ENCODE results near the gene PRIMPOL. TPM values are rescaled to one million over a fixed set of nuclear protein-coding genes. Genes with fewer than 3 reads are reported as not detected.
A peak's percentile ranks its signal among the peaks of the same experiment; 100 is the strongest.

Gene PRIMPOL
- total and polyA plus RNA-seq, 9 of the 15 experiments (the other 6 are each of a cell fraction or from before 2014, with no cell fraction given): 11.0 to 32.0 (median 16.1) TPM

DNA sequence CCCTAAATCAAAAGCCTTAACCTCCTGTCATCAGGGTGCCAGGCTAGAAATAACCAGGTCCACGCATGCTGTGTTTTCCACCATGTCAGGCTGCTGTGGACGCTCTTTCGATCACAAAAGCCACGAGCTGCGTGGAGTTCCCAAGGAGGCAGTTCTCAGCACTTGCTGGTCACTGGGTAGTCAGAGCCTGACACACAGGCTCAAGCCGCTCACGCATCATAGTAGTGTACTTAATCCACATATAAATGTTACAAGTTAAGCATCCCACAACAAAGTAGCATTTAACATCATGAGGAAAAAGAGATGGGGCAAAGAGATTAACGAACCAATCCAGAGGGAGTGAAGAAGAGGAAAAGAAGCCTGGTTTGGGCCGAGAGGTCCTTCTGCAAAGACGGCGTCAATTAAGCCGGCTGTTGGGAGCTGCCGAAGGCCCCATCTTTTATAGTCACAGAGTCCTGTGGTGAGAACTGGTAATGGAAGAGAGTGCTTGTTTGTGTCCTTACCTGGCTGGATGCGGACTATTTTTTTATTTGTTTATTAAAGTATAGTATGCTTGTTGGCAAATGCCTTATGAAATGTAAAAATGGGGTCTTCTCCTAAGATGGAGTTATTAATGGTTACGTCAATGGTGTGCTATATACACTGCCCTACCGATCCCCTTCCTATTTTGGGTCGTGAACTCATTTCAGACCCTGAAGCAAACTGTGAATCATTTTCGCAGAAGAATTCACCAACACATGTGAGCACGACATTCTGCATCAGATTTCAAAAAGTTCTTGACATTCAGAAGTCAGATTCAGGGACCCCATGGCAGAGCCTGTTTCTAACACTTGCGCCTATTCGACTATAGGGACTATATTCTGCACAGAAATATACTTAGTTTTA is 675 bp downstream of the PRIMPOL start:
- Histone ChIP-seq H4K20me1 (replicated peaks; ENCODE audit: control insufficient read depth, insufficient read depth, low read length) (peaks cover 7% of the 10 kb centered on the region; the same call in 1 of the 2 replicates), H3K36me3 (ENCODE audit: control insufficient read depth, insufficient read depth, low read length) (peaks cover 26% of the 10 kb centered on the region), H3K4me3 (peak overlapping the region; percentile 96), H3K79me2 (ENCODE audit: control insufficient read depth, insufficient read depth, low read length) (peaks cover 49% of the 10 kb centered on the region), H3K9ac (ENCODE audit: insufficient read depth in 1 of 2, low read depth in 2 of 2, low read length in 2 of 2) (peak overlapping the region; percentile 91 to 92), H3K4me1 (replicated peaks in 1 of 2; ENCODE audit: control insufficient read depth in 2 of 2, insufficient read depth in 2 of 2, low read length in 2 of 2) (peaks cover 17 to 19% of the 10 kb centered on the region in 2 experiments), H3K9me3 (replicated peaks; ENCODE audit: control insufficient read depth, insufficient read depth, low read depth, low read length) (no peaks in the 10 kb centered on the region), H3K27me3 (ENCODE audit: control insufficient read depth in 2 of 2, insufficient read depth in 2 of 2, low read length in 2 of 2) (no peaks in the 10 kb centered on the region), H3K27ac (ENCODE audit: extremely low read depth, low read depth, low read length) (peak overlapping the region; percentile 88), H3K9me1 (ENCODE audit: control insufficient read depth, insufficient read depth, low read length) (no peaks in the 10 kb centered on the region), H3K4me2 (ENCODE audit: insufficient read depth, low read length) (peak overlapping the region; percentile 99), H2AFZ (ENCODE audit: low read depth, low read length) (peak overlapping the region; percentile 91)
- BruUV-seq (replicated peaks): TSS peak; percentile 91
- FAIRE-seq (peak; percentile 81), DNase-seq (ENCODE audit: extremely low read depth in 1 of 4, low spot score in 3 of 4) (peak in 2 of 4 experiments; percentile 14 to 53), ATAC-seq (peak; percentile 39)
- ChIA-PET CTCF (ENCODE audit: low intra/inter-chr PET ratio) (no interaction called here), POLR2A (interaction anchor here (0.6 to 1.2 kb wide), 4 partner anchors 11 to 1297 kb away, joined by 3 to 4 read pairs (median 3); no protein-coding TSS in a partner anchor)
- WGBS (ENCODE audit: insufficient coverage, low coverage, missing lambda C conversion rate): 17% methylated on average over 21 of the region's 21 CpGs
- in situ Hi-C loops (cut with MboI): no loop called here
- intact Hi-C loops (cut with micrococcal nuclease): loop anchor here (2.0 to 10.0 kb wide), 4 partner anchors 35 to 388 kb away; partner anchors contain the start of gene CENPU
- TF ChIP-seq SAP30 (IDR thresholded peaks at IDR 0.05; ENCODE audit: borderline replicate concordance, insufficient read depth, low read depth, low read length, poor library complexity, severe bottlenecking) (peak; percentile 47), ZFX (CRISPR knock-in tag; IDR thresholded peaks at IDR 0.05) (peak; percentile 8; the same call in 1 of the 2 replicates), HNRNPLL (IDR thresholded peaks at IDR 0.05; ENCODE audit: low read depth, low read length, poor library complexity, severe bottlenecking) (peak; percentile 17), PKNOX1 (IDR thresholded peaks at IDR 0.05) (0 out of 2 replicates have a peak, but pooled peaks have one; percentile 21), E2F6 (IDR thresholded peaks at IDR 0.05; ENCODE audit: borderline replicate concordance in 1 of 2, extremely low read depth in 1 of 2, insufficient read depth in 1 of 2, insufficient read length in 1 of 2, low read depth in 1 of 2, low read length in 1 of 2, poor library complexity in 1 of 2, severe bottlenecking in 1 of 2) (peak in 1 of 2 experiments; percentile 39), PATZ1 (CRISPR knock-in tag; IDR thresholded peaks at IDR 0.05; ENCODE audit: borderline replicate concordance) (no peak), ZNF354B (CRISPR knock-in tag; IDR thresholded peaks at IDR 0.05) (no peak), KDM5B (IDR thresholded peaks at IDR 0.05; ENCODE audit: insufficient replicate concordance, low read depth, low read length) (peak; percentile 18), ATF1 (CRISPR knock-in tag; IDR thresholded peaks at IDR 0.05) (no peak), ATF1 (tag; IDR thresholded peaks at IDR 0.05) (peak; percentile 17; the same call in 1 of the 2 replicates)
- TF ChIP-seq, protein P1, sequence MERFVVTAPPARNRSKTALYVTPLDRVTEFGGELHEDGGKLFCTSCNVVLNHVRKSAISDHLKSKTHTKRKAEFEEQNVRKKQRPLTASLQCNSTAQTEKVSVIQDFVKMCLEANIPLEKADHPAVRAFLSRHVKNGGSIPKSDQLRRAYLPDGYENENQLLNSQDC (CRISPR knock-in tag; IDR thresholded peaks at IDR 0.05): no peak
- TF ChIP-seq, protein P2, sequence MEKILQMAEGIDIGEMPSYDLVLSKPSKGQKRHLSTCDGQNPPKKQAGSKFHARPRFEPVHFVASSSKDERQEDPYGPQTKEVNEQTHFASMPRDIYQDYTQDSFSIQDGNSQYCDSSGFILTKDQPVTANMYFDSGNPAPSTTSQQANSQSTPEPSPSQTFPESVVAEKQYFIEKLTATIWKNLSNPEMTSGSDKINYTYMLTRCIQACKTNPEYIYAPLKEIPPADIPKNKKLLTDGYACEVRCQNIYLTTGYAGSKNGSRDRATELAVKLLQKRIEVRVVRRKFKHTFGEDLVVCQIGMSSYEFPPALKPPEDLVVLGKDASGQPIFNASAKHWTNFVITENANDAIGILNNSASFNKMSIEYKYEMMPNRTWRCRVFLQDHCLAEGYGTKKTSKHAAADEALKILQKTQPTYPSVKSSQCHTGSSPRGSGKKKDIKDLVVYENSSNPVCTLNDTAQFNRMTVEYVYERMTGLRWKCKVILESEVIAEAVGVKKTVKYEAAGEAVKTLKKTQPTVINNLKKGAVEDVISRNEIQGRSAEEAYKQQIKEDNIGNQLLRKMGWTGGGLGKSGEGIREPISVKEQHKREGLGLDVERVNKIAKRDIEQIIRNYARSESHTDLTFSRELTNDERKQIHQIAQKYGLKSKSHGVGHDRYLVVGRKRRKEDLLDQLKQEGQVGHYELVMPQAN (IDR thresholded peaks at IDR 0.05; ENCODE audit: borderline replicate concordance): peak; percentile 28; the same call in 1 of the 2 replicates

All from K562 (cell line).